CD4-positive, alpha-beta T cell treated with Interferon gamma for 1 hour (primary cell): ENCODE measurements around the gene MDM2.
A peak's percentile ranks its signal among the peaks of the same experiment; 100 is the strongest.
"Not testable (repeated sequence)": the region's sequence is repeated elsewhere in the genome, so short reads cannot be mapped to it uniquely, and the experiment has no call there.

Source experiments
- DNase-seq: peaks from one replicate; pipeline ENCODE4 v3.0.0-alpha.2; 2020

Gene MDM2

GRCh38 chr12:68786929-68787328, 21.0 kb upstream of the MDM2 start:
- no peak for DNase-seq

- DNase-seq: no peak
Observed at GRCh38 chr12:68788554-68789143, 19.3 kb upstream of the MDM2 start.

- DNase-seq: no peak
Observed at GRCh38 chr12:68789144-68789878, 18.7 kb upstream of the MDM2 start.

GRCh38 chr12:68790081-68790951, 17.7 kb upstream of the MDM2 start:
- no peak for DNase-seq

GRCh38 chr12:68790952-68791234, 17.1 kb upstream of the MDM2 start:
- DNase-seq: no peak

- no peak for DNase-seq
Observed at GRCh38 chr12:68791897-68792481, 16.0 kb upstream of the MDM2 start.

GRCh38 chr12:68792952-68793351, 15.0 kb upstream of the MDM2 start:
- peak; percentile 35 for DNase-seq

- DNase-seq: no peak
Observed at GRCh38 chr12:68793436-68793835, 14.5 kb upstream of the MDM2 start.

- no peak for DNase-seq
Observed at GRCh38 chr12:68793975-68794652, 13.9 kb upstream of the MDM2 start.

GRCh38 chr12:68794653-68795251, 13.2 kb upstream of the MDM2 start:
- no peak for DNase-seq

- DNase-seq: no peak
Observed at GRCh38 chr12:68796399-68796798, 11.6 kb upstream of the MDM2 start.

GRCh38 chr12:68798882-68799234, 9.1 kb upstream of the MDM2 start:
- DNase-seq: no peak

- DNase-seq: no peak
Observed at GRCh38 chr12:68800294-68800693, 7.7 kb upstream of the MDM2 start.

GRCh38 chr12:68801124-68801523, 6.9 kb upstream of the MDM2 start:
- not testable (repeated sequence) for DNase-seq

GRCh38 chr12:68802372-68802745, 5.6 kb upstream of the MDM2 start:
- not testable (repeated sequence) for DNase-seq

GRCh38 chr12:68802911-68803651, 4.9 kb upstream of the MDM2 start:
- not testable (repeated sequence) for DNase-seq

- no peak for DNase-seq
Observed at GRCh38 chr12:68803948-68804656, 3.9 kb upstream of the MDM2 start.

- DNase-seq: no peak
Observed at GRCh38 chr12:68804657-68805591, 3.1 kb upstream of the MDM2 start.

GRCh38 chr12:68805592-68806120, 2.3 kb upstream of the MDM2 start:
- no peak for DNase-seq
